ENCODE results near the gene TRIM28. TPM values are rescaled to one million over a fixed set of nuclear protein-coding genes. Genes with fewer than 3 reads are reported as not detected.

The TRIM28 gene
- total and polyA plus RNA-seq, 2 donors (not counting 1 experiment from before 2014, with no cell fraction given), result 160 to 325 TPM

DNA sequence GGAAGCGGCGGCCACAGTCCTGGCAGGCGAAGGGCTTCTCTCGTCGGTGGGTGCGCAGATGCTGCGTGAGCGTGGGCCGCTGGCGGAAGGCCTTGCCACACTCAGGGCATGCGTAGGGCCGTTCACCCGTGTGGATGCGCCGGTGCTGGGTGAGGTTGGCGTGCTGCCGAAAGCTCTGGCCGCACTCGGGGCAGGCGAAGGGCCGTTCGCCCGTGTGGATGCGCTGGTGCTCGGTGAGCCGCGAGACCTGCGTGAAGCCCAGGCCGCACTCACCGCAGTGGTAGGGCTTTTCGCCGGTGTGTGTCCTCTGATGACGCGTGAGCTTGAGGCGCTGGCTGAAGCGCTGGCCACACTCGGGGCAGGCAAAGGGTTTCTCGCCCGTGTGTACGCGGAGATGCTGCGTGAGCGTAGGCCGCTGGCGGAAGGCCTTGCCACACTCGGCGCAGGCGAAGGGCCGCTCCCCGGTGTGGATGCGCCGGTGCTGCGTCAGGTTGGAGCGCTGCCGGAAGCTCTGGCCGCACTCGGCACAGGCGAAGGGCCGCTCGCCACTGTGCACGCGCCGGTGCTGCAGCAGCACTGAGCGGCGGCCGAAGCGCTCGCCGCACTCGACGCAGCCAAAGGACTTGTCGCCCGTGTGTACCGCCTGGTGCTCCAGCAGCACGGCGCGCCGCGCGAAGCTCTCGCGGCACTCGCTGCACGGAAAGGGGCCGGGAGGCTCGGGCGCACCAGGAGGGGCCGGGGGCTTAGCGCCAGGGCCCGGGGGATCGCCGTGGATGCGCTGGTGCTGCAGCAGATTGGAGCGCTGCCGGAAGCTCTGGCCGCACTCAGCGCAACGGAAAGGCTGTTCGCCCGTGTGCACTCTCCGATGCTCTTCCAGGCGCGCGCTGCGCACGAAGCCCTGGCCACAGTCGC, 18.5 kb downstream of the TRIM28 start:
- TF ChIP-seq EZH2 (IDR thresholded peaks at IDR 0.05; ENCODE audit: low read length, missing control alignments), result no peak
- TF ChIP-seq, protein P1, sequence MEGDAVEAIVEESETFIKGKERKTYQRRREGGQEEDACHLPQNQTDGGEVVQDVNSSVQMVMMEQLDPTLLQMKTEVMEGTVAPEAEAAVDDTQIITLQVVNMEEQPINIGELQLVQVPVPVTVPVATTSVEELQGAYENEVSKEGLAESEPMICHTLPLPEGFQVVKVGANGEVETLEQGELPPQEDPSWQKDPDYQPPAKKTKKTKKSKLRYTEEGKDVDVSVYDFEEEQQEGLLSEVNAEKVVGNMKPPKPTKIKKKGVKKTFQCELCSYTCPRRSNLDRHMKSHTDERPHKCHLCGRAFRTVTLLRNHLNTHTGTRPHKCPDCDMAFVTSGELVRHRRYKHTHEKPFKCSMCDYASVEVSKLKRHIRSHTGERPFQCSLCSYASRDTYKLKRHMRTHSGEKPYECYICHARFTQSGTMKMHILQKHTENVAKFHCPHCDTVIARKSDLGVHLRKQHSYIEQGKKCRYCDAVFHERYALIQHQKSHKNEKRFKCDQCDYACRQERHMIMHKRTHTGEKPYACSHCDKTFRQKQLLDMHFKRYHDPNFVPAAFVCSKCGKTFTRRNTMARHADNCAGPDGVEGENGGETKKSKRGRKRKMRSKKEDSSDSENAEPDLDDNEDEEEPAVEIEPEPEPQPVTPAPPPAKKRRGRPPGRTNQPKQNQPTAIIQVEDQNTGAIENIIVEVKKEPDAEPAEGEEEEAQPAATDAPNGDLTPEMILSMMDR (conservative IDR thresholded peaks at IDR 0.05 in 1 of 2, IDR thresholded peaks at IDR 0.05 in 1 of 2; ENCODE audit: low read depth in 1 of 2, low read length in 2 of 2), result no peak
- no peak overlapping the region for H3K27ac ChIP-seq (ENCODE audit: insufficient read depth, low read length)
- no peaks in the 10 kb centered on the region for H3K36me3 ChIP-seq (ENCODE audit: control insufficient read depth, insufficient read depth, low read length)
- H2AFZ ChIP-seq (ENCODE audit: low read length), result peak overlapping the region; percentile 4
- peak overlapping the region; percentile 21 to 38 (median 33) for H3K4me3 ChIP-seq (replicated peaks in 1 of 4; ENCODE audit: control extremely low read depth in 1 of 4, insufficient read depth in 1 of 4, low read depth in 3 of 4, low read length in 4 of 4)
- no peaks in the 10 kb centered on the region for H3K9me3 ChIP-seq (ENCODE audit: control insufficient read depth, insufficient read depth, low read depth, low read length)
- no peaks in the 10 kb centered on the region for H3K27me3 ChIP-seq (ENCODE audit: control insufficient read depth, insufficient read depth, low read length)
- DNase-seq (ENCODE audit: low read depth in 2 of 2), result peak; percentile 36 to 58
- H3K4me1 ChIP-seq (ENCODE audit: control insufficient read depth, extremely low read depth, insufficient read depth, low read length), result peaks cover 4% of the 10 kb centered on the region
- H3K9ac ChIP-seq (ENCODE audit: insufficient read depth, low read length), result peak overlapping the region; percentile 53
- no peaks in the 10 kb centered on the region for H4K20me1 ChIP-seq (ENCODE audit: control insufficient read depth, extremely low read depth, insufficient read depth, low read length)
- H3K4me2 ChIP-seq (ENCODE audit: extremely low read depth, insufficient read depth, low read length), result peak overlapping the region; percentile 95
- H3K79me2 ChIP-seq (ENCODE audit: control insufficient read depth, insufficient read depth, low read length), result peaks cover 8% of the 10 kb centered on the region

DNA sequence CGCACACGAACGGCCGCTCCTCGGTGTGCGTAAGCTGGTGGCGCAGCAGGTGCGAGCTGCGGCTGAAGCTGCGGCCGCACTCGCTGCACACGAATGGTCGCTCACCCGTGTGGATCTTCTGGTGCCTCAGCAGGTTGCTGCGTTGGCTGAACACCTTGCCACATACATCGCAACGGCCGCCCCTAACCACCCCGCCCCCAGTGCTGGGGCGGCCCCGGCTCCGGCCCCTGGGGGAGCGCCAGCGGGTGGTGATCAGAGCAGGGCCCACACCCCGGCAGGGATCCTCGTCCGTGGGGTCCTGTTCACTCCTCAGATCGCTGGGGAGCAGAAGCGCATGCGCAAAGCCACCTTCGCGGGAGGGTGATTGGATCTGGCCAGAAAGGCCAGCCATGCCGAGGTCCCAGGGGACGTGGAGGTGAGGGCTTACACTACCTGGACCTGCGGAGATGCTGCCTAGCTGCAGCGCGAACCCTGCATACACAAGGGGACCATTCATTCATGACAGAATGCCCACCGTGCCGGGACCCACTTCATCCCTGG, 19.2 kb downstream of the TRIM28 start:
- H3K36me3 ChIP-seq (ENCODE audit: control insufficient read depth, insufficient read depth, low read length), result no peaks in the 10 kb centered on the region
- H3K9me3 ChIP-seq (ENCODE audit: control insufficient read depth, insufficient read depth, low read depth, low read length), result no peaks in the 10 kb centered on the region
- no peak overlapping the region for H2AFZ ChIP-seq (ENCODE audit: low read length)
- no peak for TF ChIP-seq EZH2 (IDR thresholded peaks at IDR 0.05; ENCODE audit: low read length, missing control alignments)
- TF ChIP-seq, protein P1 (conservative IDR thresholded peaks at IDR 0.05 in 1 of 2, IDR thresholded peaks at IDR 0.05 in 1 of 2; ENCODE audit: low read depth in 1 of 2, low read length in 2 of 2), result no peak
- H3K4me2 ChIP-seq (ENCODE audit: extremely low read depth, insufficient read depth, low read length), result peak overlapping the region; percentile 95
- H3K4me1 ChIP-seq (ENCODE audit: control insufficient read depth, extremely low read depth, insufficient read depth, low read length), result peaks cover 4% of the 10 kb centered on the region
- peak overlapping the region; percentile 12 to 38 (median 33) for H3K4me3 ChIP-seq (replicated peaks in 1 of 4; ENCODE audit: control extremely low read depth in 1 of 4, insufficient read depth in 1 of 4, low read depth in 3 of 4, low read length in 4 of 4)
- no peak overlapping the region for H3K27ac ChIP-seq (ENCODE audit: insufficient read depth, low read length)
- H4K20me1 ChIP-seq (ENCODE audit: control insufficient read depth, extremely low read depth, insufficient read depth, low read length), result no peaks in the 10 kb centered on the region
- no peak overlapping the region for H3K9ac ChIP-seq (ENCODE audit: insufficient read depth, low read length)
- H3K27me3 ChIP-seq (ENCODE audit: control insufficient read depth, insufficient read depth, low read length), result no peaks in the 10 kb centered on the region
- no peak for DNase-seq (ENCODE audit: low read depth in 2 of 2)
- H3K79me2 ChIP-seq (ENCODE audit: control insufficient read depth, insufficient read depth, low read length), result peaks cover under 1% of the 10 kb centered on the region

DNA sequence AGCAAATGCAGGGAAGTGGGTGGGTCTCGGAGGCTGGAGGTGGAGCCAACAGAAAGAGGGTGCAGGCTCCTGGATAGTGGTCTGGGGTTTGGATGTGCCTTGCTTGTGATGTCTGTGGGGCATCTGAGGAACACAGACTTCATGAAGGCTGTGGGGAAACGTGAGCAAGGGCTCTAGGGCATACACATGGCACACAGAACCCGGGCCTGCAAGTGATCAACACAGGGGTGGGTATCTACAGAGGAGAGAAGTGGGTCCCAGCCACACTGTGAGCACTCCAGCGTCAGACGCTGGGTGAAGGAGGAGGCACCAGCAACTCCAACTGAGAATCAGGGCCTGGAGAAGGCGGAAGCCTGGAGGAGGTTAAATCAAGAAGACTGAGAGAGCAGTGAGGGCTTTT, 20.0 kb downstream of the TRIM28 start:
- H2AFZ ChIP-seq (ENCODE audit: low read length), result no peak overlapping the region
- no peak overlapping the region for H3K4me2 ChIP-seq (ENCODE audit: extremely low read depth, insufficient read depth, low read length)
- H3K27ac ChIP-seq (ENCODE audit: insufficient read depth, low read length), result no peak overlapping the region
- no peak overlapping the region for H3K9ac ChIP-seq (ENCODE audit: insufficient read depth, low read length)
- peaks cover 4% of the 10 kb centered on the region for H3K4me1 ChIP-seq (ENCODE audit: control insufficient read depth, extremely low read depth, insufficient read depth, low read length)
- H3K36me3 ChIP-seq (ENCODE audit: control insufficient read depth, insufficient read depth, low read length), result no peaks in the 10 kb centered on the region
- no peak overlapping the region for H3K4me3 ChIP-seq (replicated peaks in 1 of 4; ENCODE audit: control extremely low read depth in 1 of 4, insufficient read depth in 1 of 4, low read depth in 3 of 4, low read length in 4 of 4)
- TF ChIP-seq, protein P1 (conservative IDR thresholded peaks at IDR 0.05 in 1 of 2, IDR thresholded peaks at IDR 0.05 in 1 of 2; ENCODE audit: low read depth in 1 of 2, low read length in 2 of 2), result no peak
- TF ChIP-seq EZH2 (IDR thresholded peaks at IDR 0.05; ENCODE audit: low read length, missing control alignments), result no peak
- no peaks in the 10 kb centered on the region for H4K20me1 ChIP-seq (ENCODE audit: control insufficient read depth, extremely low read depth, insufficient read depth, low read length)
- H3K9me3 ChIP-seq (ENCODE audit: control insufficient read depth, insufficient read depth, low read depth, low read length), result no peaks in the 10 kb centered on the region
- no peak for DNase-seq (ENCODE audit: low read depth in 2 of 2)
- H3K27me3 ChIP-seq (ENCODE audit: control insufficient read depth, insufficient read depth, low read length), result no peaks in the 10 kb centered on the region
- H3K79me2 ChIP-seq (ENCODE audit: control insufficient read depth, insufficient read depth, low read length), result no peaks in the 10 kb centered on the region
